Esophagus squamous epithelium (tissue), 5 donors: Measurements from ENCODE around the gene LCMT1. TPM values are rescaled to one million over a fixed set of nuclear protein-coding genes. Genes with fewer than 3 reads are reported as not detected.

Experiments used
- DNase-seq: peaks from one replicate; lab custom pipeline; 2025; lab: John Stamatoyannopoulos, UW
- H3K27ac ChIP-seq, 4 donors: fragments of 200-600 bp; sonication (generic); one replicate each; pipeline ENCODE4 v1.5.1; 2016 to 2019; ENCODE audit warnings: mild to moderate bottlenecking in 1 of 4
- H3K27me3 ChIP-seq, 4 donors: fragments of 200-600 bp; sonication (generic); 1 replicate in 3 of 4; 2 replicates in 1 of 4; pipeline versions ENCODE4 v1.5.1 to v1.6.0; 2017 to 2021; ENCODE audit warnings: antibody characterized with exemption in 1 of 4
- H3K36me3 ChIP-seq, 3 donors: fragments of 200-600 bp; sonication (generic); one replicate each; pipeline ENCODE4 v1.5.1; 2016 to 2019
- H3K4me1 ChIP-seq, 3 donors: fragments of 200-600 bp; sonication (generic); one replicate each; pipeline ENCODE4 v1.5.1; 2017 to 2019
- H3K4me3 ChIP-seq, 4 donors: fragments of 200-600 bp; sonication (generic); 1 replicate in 3 of 4; 2 replicates in 1 of 4; pipeline ENCODE4 v1.5.1; 2016 to 2019; ENCODE audit warnings: mild to moderate bottlenecking in 2 of 4, moderate library complexity in 1 of 4
- H3K9me3 ChIP-seq, 3 donors: fragments of 200-600 bp; sonication (generic); one replicate each; pipeline ENCODE4 v1.5.1; 2016 to 2019
- POLR2A ChIP-seq, 4 donors: fragments of 450-650 bp; IDR thresholded peaks; one replicate each; pipeline ENCODE4 v1.6.1; 2017; ENCODE audit warnings: antibody characterized with exemption in 4 of 4, mild to moderate bottlenecking in 4 of 4, moderate library complexity in 3 of 4
- WGBS, 2 donors: methylation state at CpG; one replicate each; pipeline ENCODE4 v1.1.5; 2018; 5-methylcytosine and 5-hydroxymethylcytosine counted together
- intact Hi-C: fragments of 100-400 bp; cut with DNase I; formaldehyde crosslinking; loops from one replicate; pipeline ENCODE4 v1.15.0; 2022
- total RNA-seq, 4 donors: library from RNA; depleted of rRNA; stranded (reverse); fragments of >200 nt; gene quantifications; one replicate each; pipeline ENCODE4 v1.1.0, GENCODE V29; 2016
- TF ChIP-seq, protein P1 (sequence below), 6 experiments: fragments of 450-650 bp in 4 of 6; fragments of 200-600 bp in 2 of 6; sonication (generic) in 2 of 6; IDR thresholded peaks; one replicate each; pipeline ENCODE4 v1.5.1; 2016 to 2019; ENCODE audit warnings: antibody characterized with exemption in 6 of 6, mild to moderate bottlenecking in 4 of 6, moderate library complexity in 4 of 6
- donor health status: DM: yes; HTN: yes; CAD: no.

LCMT1 gene
- total RNA-seq, 4 donors from 2014 or later: 20.4 to 35.5 (median 22.6) TPM

DNA sequence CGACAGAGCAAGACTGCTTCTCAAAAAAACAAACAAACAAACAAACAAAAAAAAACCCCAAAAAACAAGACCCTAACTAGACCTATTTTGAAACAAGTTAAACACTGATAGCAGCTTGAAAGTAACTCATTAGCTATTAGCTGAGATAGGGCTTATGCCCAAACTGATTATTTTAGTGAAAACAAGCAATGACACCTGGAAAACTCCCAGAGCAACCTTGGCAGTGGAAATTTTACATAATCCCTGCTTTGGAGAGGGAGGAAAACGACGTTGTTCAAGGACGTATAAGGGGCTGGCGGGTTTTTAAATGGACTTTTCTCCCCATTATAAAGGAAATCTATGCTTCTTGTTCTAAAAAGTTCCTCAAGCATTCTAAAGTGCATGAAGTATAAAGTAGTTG lies 59.8 kb downstream of the LCMT1 start:
- Histone ChIP-seq H3K27ac (no peak overlapping the region), H3K9me3 (no peaks in the 10 kb centered on the region), H3K4me3 (no peak overlapping the region), H3K36me3 (peaks cover 6 to 99% (median 19%) of the 10 kb centered on the region in 3 donors), H3K27me3 (no peaks in the 10 kb centered on the region), H3K4me1 (no peaks in the 10 kb centered on the region)
- intact Hi-C loops: no loop called here
- DNase-seq: no peak
- TF ChIP-seq POLR2A (IDR thresholded peaks at IDR 0.05): no peak
- TF ChIP-seq, protein P1, sequence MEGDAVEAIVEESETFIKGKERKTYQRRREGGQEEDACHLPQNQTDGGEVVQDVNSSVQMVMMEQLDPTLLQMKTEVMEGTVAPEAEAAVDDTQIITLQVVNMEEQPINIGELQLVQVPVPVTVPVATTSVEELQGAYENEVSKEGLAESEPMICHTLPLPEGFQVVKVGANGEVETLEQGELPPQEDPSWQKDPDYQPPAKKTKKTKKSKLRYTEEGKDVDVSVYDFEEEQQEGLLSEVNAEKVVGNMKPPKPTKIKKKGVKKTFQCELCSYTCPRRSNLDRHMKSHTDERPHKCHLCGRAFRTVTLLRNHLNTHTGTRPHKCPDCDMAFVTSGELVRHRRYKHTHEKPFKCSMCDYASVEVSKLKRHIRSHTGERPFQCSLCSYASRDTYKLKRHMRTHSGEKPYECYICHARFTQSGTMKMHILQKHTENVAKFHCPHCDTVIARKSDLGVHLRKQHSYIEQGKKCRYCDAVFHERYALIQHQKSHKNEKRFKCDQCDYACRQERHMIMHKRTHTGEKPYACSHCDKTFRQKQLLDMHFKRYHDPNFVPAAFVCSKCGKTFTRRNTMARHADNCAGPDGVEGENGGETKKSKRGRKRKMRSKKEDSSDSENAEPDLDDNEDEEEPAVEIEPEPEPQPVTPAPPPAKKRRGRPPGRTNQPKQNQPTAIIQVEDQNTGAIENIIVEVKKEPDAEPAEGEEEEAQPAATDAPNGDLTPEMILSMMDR (IDR thresholded peaks at IDR 0.05): no peak
- 86 to 92% methylated on average over 5 of the region's 5 CpGs for WGBS, 2 donors

DNA sequence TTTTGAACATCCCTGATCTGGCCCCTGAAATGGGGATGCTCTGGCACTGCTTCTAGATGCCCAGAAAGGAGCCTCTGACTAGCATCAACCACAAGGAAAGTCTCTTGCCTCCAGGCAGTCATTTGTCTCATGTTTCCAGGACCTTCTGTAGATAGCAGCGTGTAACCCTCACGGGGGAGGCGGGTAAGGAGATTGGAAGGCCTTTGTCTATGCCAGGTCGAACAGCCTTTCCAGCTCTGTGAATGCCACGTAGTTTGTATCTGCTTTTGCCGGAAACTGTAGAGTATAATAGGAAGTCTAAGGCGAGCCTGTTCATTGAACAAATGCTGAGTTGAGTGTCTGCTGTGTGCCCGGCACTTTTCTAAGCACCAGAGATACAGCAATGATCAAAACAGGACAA lies 61.3 kb downstream of the LCMT1 start:
- H3K27me3 ChIP-seq: no peaks in the 10 kb centered on the region
- no peak overlapping the region for H3K4me3 ChIP-seq
- no peaks in the 10 kb centered on the region for H3K9me3 ChIP-seq
- TF ChIP-seq POLR2A (IDR thresholded peaks at IDR 0.05): no peak
- TF ChIP-seq, protein P1 (IDR thresholded peaks at IDR 0.05): no peak
- no peak overlapping the region for H3K27ac ChIP-seq
- intact Hi-C loops: no loop called here
- H3K4me1 ChIP-seq: no peaks in the 10 kb centered on the region
- WGBS, 2 donors: 88 to 89% methylated on average over 5 to 8 of the region's 8 CpGs
- peaks cover 6 to 90% (median 19%) of the 10 kb centered on the region in 3 donors for H3K36me3 ChIP-seq
- DNase-seq: no peak

DNA sequence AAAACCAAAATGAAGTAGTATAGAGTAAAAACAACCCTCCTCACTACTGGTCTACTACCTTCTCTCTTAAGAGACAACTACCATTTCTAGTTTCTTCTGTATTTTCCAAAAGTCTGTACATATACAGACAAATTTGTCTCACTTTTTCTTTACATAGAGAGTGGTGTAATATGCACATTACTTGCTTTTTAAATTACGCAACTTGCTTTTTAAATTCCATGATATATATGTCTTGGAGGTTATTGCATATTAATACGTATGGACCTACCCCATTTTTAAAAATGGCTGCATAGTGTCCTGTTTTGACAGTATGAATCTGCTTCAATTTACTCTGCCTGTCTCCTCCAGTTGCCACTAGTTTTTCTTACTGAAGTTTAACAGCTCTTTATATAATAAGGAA lies 62.7 kb downstream of the LCMT1 start:
- intact Hi-C loops: no loop called here
- Histone ChIP-seq H3K27me3 (no peaks in the 10 kb centered on the region), H3K36me3 (peaks cover 11 to 90% (median 16%) of the 10 kb centered on the region in 3 donors), H3K9me3 (no peaks in the 10 kb centered on the region), H3K4me1 (no peaks in the 10 kb centered on the region), H3K4me3 (no peak overlapping the region), H3K27ac (no peak overlapping the region)
- no peak for DNase-seq
- 85 to 90% methylated on average over 2 of the region's 2 CpGs for WGBS, 2 donors
- TF ChIP-seq, protein P1 (IDR thresholded peaks at IDR 0.05): no peak
- no peak for TF ChIP-seq POLR2A (IDR thresholded peaks at IDR 0.05)

DNA sequence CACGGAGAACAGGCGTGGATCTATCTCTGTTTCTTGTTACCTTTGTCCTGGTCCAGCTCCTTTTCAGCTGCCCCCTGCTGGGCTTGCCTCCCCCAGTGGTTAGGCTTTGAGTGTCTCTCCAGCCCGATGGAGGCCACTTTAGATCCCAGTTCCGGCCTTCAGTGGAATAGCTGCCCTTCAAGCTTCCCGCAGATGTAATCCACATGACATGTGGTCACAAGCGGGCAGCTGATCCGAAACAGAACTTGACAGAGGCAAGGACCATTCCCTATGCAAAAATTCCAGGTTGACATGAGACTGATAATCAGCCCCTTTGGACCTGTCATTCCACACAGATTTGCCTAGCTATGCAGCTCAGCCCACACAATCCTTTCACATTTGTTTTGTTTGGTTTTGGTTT lies 64.6 kb downstream of the LCMT1 start:
- no peak for DNase-seq
- 89 to 96% methylated on average over 7 of the region's 7 CpGs for WGBS, 2 donors
- Histone ChIP-seq H3K4me3 (no peak overlapping the region), H3K27ac (no peak overlapping the region), H3K9me3 (no peaks in the 10 kb centered on the region), H3K27me3 (no peaks in the 10 kb centered on the region), H3K36me3 (peaks cover 0 to 79% (median 5%) of the 10 kb centered on the region in 3 donors), H3K4me1 (no peaks in the 10 kb centered on the region)
- no peak for TF ChIP-seq POLR2A (IDR thresholded peaks at IDR 0.05)
- TF ChIP-seq, protein P1 (IDR thresholded peaks at IDR 0.05): no peak
- intact Hi-C loops: no loop called here

DNA sequence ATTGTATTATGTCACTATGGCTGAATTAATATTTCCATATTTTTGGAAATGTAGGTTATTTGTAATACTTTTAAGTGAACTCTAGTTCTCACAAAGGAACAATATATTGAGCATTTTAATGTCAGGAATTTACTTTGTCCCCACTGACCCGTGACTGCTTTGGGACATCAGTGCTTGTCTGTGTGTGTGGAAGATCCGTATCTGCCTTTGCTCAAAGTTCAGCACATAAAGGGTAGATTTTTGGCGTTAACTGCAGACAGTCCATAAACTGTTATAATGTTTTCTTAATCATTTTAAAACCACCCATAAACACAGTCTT lies 65.9 kb downstream of the LCMT1 start:
- intact Hi-C loops: no loop called here
- no peak overlapping the region for H3K27ac ChIP-seq
- H3K4me3 ChIP-seq: no peak overlapping the region
- no peak for DNase-seq
- TF ChIP-seq, protein P1 (IDR thresholded peaks at IDR 0.05): no peak
- no peak for TF ChIP-seq POLR2A (IDR thresholded peaks at IDR 0.05)
- WGBS, 2 donors: 60 to 82% methylated on average over 3 of the region's 3 CpGs
- H3K4me1 ChIP-seq: no peaks in the 10 kb centered on the region
- peaks cover 0 to 66% (median 5%) of the 10 kb centered on the region in 3 donors for H3K36me3 ChIP-seq
- no peaks in the 10 kb centered on the region for H3K9me3 ChIP-seq
- H3K27me3 ChIP-seq: no peaks in the 10 kb centered on the region
